SK-N-MC (cell line): ENCODE data around the gene S1PR4.

ENCODE experiments used
- EZH2 ChIP-seq: fragments of 200-600 bp; sonication (generic); IDR thresholded peaks from one replicate; pipeline ENCODE4 v1.6.1; 2017; ENCODE audit warnings: antibody characterized with exemption
- FOXP2 ChIP-seq: optimal IDR thresholded peaks from 2 replicates; pipeline ENCODE3; 2011; ENCODE audit warnings: mild to moderate bottlenecking, moderate library complexity; ENCODE audit not compliant: insufficient read depth; ENCODE audit errors: extremely low read length, control extremely low read depth
- POLR2AphosphoS5 ChIP-seq: IDR thresholded peaks from 2 replicates; pipeline ENCODE4 v1.6.1; 2012; ENCODE audit warnings: mild to moderate bottlenecking, low read depth, low read length, borderline replicate concordance

DNA sequence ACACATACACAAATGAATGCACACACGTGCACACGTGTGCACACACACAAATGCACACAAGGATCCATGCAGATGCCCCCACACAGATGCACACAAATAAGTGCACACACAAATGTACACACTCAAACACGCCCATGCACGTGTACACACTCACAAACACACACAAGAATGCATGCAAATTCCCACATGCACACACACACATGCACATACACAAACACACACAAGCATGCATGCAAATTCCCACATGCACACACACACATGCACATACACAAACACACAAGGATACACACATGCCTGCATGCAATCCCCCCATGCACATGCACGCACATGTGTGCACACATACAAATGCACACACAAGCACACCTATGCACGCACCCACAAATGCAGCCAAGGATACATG lies 29.5 kb upstream of the S1PR4 start:
- TF ChIP-seq EZH2 (no peak), POLR2AphosphoS5 (no peak), FOXP2 (no peak)
